Measurements from ENCODE around the gene LHX4. TPM values are rescaled to one million over a fixed set of nuclear protein-coding genes. Genes with fewer than 3 reads are reported as not detected.

Gene LHX4
- total and polyA plus RNA-seq, 2 of the 8 experiments (the other 6 are each of a cell fraction or from before 2014, with no cell fraction given): 0.85 to 4.9 TPM

GRCh38 chr1:180217006-180217405 lies 13.1 kb upstream of the LHX4 start (continued):
- no peak for TF ChIP-seq SUZ12 (IDR thresholded peaks at IDR 0.05; ENCODE audit: low read length)
- TF ChIP-seq CHD1 (IDR thresholded peaks at IDR 0.05; ENCODE audit: low read depth, low read length): no peak
- TF ChIP-seq SP4 (IDR thresholded peaks at IDR 0.05; ENCODE audit: low read length): no peak
- TF ChIP-seq CTBP2 (IDR thresholded peaks at IDR 0.05; ENCODE audit: borderline replicate concordance, insufficient read depth, insufficient read length, low read length): no peak
- no peak for TF ChIP-seq TAF7 (optimal IDR thresholded peaks at IDR 0.05; ENCODE audit: borderline replicate concordance, low read depth, low read length)
- TF ChIP-seq USF2 (IDR thresholded peaks at IDR 0.05; ENCODE audit: low read length): no peak
- TF ChIP-seq BACH1 (IDR thresholded peaks at IDR 0.05; ENCODE audit: low read length): no peak
- no peak for TF ChIP-seq JUN (IDR thresholded peaks at IDR 0.05; ENCODE audit: low read depth, low read length)
- no peak for TF ChIP-seq BRCA1 (IDR thresholded peaks at IDR 0.05; ENCODE audit: low read depth, low read length)

Measured in H1 (cell line).